Hindlimb muscle (tissue), 1 donor: ENCODE data around the gene CAB39. TPM values are rescaled to one million over a fixed set of nuclear protein-coding genes. Genes with fewer than 3 reads are reported as not detected.

Source experiments
- DNase-seq: peaks from one replicate; pipeline ENCODE4 v3.0.0-alpha.2; 2013
- polyA plus RNA-seq: library from polyadenylated mRNA; unstranded; fragments of 120-200 nt; gene quantifications from one replicate; pipeline ENCODE4 v1.2.1, GENCODE V29; 2013; ENCODE audit not compliant: insufficient read length

CAB39 gene
- polyA plus RNA-seq, 1 donor: 66.6 TPM

DNA sequence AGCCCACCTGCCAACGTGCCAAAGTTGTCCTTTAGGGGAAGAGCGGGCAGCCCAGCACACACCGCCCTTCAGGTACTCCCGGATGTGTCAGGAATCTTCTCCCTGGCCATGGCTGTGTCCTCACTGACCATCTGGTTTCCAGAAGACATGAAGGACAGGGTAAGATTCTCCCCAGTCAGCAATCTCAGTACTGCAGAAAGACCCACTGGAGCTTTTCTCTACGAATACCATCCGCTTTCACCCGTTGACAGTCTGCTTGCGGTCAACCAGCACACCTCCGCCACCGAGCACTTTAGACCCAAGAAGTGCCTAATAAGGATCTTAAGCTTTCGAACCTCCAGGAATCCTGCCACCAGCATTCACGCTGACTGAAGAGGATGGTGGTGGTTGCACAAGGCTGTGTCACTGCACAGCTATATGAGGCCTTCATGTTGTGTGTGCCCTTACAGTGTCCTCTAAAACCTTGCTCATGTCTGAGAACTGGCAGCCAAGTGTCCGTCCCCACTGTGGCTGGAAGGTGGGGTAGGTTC lies 109.4 kb downstream of the CAB39 start:
- DNase-seq: no peak

DNA sequence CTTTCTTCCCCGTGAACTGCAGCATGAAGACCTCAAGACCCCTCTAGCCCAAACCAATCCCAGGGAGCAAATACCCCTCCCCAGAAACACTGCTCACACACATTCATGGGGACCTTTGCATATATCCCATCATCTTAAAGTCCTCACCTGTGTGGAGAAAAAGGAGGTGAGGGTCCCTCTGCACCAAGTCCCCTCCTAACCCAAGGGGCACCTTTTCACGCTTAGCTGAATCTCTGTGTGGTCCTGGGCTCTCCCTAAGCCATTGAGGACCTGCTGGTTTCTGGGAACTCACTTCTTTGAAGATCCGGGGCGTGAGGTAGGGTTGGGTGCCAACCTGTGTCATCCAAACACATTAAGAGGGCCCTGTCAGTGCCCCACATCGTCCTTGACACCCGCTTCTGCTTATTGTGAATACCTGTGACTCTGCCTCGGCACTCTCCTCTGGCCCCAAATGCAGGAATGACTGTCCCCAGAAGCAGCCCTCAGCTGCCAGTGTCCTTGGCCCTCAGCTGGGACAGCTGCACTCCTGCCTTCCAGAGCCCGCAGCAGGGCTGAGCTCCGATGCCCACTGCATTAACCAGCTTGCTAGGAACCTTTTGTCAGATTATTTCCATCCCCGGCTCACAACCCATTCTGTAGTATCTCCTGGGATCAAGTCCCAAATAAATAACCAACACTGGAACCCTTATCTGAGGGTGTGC lies 110.8 kb downstream of the CAB39 start:
- DNase-seq: no peak

DNA sequence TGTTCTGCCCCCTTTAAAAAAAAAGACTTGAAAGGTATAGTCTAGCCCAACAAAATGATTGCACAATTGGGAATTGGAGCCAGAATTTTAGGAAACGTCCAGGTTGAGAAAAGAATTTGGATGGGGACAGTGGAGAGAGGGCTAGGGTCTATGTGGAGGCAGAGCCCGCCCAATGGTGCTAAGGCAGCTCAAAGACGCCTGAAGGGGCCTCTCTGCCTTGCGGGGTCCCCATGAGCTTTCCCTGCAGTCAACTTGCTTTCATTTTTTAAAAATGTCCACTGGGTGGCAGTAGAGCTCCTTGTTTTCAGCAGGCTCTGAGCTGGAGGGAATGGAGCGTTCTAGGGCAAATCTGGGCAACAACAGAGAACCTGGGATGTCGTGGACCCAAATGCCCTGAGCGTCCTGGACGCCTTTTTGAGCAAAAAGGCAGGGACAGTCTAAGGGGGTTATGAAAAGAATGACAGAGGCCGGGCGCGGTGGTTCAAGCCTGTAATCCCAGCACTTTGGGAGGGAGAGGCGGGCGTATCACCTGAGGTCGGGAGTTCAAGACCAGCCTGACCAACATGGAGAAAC lies 111.8 kb downstream of the CAB39 start:
- peak; percentile 81 for DNase-seq

DNA sequence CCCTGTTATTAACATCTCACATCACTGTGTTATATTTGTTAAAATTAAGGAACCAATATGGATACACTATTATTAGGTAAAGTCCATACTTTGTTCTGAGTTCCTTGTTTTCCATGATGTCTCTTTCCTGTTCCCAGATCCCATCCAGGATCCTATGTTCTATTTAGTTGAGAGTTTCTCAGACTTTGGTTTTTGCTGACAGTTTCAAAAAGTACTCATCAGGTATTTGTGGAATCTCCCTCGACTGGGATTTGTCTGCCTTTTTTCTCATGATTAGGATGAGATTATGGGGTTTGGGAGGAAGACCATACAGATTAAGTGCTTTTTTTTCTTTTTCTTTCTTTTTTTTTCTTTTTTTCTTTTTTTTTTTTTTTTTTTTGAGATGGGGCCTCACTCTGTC lies 112.7 kb downstream of the CAB39 start:
- DNase-seq: no peak

DNA sequence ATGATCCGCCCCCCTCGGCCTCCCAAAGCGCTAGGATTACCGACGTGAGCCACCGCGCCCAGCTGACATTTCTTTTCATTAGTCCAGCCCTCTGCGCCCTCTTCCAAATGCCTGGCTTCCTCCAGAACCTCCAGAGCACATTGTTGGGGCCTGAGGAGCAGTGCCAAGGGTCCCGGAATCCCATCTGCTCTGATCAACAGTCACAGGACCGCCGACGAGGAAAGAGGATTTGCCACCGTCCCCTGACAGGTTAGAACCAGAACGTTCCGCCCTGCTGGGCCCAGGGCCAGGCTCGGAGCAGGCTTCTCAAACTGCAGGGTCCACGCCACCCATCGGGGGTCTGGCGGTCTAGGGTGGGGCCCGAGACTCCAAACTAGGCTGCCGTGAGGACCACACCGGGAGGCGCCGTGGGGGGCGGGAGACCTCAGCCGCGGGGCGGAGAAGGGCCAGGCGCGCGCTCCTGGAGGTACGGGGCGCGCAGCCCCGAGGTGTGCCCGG lies 115.2 kb downstream of the CAB39 start:
- DNase-seq: no peak

DNA sequence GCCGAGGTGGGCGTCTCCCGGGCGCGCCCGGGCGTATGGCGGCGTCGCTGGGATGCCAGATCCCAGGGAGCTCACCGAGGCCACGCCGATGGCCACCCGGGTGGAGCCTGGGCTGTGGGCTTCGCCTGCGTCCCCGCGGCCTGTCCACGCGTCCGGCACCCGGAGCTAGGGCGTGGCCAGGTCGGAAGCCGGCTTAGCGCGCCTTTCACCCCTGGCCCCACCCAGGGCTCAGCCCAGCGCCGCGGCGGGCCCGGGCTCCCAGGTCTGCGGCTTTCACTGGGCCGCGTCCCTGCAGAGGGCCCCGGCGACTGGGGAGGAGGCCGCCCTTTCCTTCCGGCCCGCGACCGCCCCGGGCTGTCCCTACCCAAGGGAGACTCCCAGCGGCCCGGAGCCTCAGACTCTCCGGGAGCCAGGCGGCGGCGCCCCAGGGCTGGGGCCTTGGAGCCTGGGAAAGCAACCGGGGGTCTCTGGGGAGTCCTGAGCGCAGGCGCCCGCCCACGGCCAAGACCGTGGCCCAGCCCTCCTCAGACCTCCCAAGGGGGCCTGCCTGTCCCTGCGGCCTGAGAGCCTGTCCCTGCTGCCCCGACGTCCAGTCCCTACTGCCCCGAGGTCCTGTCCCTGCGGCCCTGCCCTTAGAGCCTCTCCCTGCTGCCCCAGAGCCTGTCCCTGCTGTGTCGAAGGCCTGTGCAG lies 115.8 kb downstream of the CAB39 start:
- DNase-seq: no peak

DNA sequence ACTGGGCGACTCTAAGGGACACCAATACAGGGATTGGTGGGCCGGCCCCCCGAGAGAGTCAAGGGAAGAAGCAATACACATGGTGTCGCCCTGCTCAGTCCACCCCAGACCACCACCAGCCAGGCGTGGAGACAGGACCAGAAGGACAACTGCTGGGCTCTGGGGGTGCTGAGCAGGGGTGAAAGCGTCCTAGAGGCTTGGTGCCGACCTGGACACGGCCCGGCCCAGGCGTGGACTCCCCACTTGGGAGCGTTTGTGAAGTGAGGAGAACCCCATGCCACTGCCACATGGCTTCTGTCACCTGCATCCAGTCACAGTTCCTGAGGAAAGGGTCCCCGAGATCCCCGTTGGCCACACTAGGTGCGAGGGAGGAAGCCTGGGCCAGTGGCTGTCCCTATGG lies 116.7 kb downstream of the CAB39 start:
- DNase-seq: no peak

DNA sequence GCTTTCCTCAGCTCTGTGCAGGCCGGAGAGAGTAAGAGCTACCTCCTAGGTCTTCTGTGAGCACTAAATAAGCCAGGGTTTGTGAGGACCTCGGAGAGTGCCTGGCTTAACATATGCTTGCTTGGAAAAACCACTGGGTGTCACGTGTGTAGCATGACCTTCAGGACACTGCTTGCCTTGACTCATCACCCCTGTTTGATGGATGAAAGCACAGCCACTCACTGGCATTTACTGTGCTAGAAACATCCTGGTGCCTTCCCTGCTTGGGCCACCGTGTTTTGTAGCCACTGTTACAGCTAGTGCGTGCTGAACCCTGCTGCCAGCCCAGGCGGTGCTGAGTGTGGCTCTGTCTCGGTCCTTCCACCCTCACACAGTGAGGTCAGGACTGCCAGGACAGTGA lies 117.3 kb downstream of the CAB39 start:
- DNase-seq: no peak

DNA sequence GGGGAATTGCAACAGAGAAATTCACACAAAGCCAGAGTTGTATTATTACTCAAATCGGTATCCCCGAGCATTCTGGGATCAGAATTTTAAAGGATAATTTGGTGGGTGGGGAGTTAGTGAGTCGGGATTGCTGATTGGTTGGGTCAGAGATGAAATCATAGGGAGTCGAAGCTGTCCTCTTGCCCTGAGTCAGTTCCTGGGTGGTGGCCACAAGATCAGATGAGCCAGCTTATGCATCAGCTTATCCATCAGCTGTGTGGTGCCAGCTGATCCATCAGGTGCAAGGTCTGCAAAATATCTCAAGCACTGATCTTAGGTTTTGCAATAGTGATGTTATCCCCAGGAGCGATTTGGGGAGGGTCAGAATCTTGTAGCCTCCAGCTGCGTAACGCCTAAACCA lies 117.8 kb downstream of the CAB39 start:
- DNase-seq: no peak

DNA sequence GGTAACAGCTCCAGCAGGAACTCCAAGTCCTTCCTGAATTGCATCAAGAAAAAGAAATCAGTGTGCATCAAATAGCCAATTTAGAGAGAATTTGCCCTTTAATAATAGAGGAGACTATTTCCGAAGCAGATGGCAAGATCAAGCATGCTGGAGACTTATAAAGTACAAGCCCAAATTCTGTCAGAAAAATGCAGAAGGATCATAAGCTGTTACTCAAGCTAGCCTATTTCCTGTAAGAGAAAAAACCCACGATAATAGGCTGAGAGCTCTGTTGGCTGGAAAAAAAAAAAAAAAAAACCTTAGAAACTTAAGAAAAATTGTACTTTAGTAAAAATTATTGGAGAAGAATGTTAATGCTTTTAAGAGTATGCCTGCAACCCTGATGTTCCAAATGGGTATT lies 127.7 kb downstream of the CAB39 start:
- no peak for DNase-seq

DNA sequence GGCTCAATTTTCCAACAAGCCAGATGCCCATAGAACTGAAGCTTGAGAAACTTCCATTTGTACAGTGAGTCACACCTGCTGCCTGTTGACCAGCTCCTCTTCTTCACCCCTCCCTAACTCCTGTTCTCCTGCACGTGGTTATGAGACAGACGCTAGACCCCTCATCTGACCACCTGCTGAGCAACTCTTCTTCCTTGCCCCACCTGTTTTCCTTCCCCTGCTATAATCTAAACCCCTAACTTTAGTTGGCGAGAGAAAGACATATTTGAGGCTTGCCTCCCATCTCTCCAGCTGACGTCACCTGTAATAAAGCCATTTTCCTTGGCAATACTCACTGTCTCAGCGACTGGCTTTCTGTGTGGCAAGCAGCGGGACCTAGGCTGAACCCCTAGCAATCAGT lies 129.8 kb downstream of the CAB39 start:
- DNase-seq: no peak

DNA sequence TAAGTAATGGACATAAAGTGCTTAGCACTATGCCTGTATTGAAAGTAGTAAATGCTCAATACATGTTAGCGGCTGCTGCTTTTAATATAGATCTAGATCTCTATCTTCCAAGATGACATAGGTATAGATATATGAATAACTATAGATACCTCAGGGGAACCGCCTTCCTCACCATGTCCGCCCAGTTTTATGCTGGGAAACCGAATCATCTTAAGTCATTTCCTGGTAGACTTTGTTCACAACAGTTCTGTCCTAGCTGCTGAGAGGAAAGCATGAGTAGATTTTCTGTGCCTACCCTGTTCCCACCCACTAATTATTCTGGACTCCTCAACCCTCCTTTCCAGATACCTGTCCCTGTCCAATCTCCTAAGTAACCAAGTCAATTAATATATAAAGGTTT lies 130.5 kb downstream of the CAB39 start:
- no peak for DNase-seq

DNA sequence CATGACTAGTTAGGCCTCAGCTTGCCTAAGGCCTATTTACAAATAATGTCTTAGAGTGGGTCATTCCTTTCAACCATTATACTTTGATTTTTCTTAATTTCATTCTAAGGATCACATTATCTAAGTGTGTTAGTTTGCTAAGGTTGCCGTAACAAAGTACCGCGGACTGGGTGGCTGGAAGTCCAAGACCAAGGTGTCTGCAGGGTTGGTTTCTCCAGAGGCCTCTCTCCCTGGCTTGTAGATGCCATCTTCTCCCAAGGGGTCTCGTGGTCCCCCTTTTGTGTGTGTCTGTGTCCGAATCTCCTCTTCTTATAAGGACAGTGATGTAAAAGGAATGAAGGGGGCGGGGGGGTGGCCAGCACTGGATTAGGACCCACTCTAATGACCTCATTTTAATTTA lies 133.7 kb downstream of the CAB39 start:
- no peak for DNase-seq

DNA sequence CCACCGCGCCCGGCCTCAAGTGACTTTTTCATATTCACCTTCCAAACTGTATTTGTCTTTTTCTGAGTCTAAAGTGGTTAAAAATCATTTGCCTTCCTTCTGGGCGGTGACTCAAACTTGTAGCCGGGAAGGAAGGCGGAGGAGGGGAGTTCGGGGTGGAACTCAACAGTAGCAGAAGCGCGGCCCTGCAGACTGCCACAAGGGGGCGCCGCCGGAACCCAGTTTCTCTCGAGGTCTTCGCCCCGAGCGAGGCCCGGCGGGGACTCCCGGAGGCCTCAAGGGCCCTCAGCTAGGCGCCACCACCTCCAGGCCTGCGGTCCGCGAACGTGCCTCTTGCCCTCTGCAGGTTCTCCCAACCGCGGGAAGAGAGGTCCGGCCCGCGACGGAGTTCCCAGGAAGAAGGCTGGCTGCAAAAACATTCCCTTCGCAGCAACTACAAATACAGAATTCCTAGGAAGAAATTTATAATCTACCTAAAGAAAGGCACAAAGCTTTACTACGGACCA lies 135.3 kb downstream of the CAB39 start:
- DNase-seq: peak; percentile 80

DNA sequence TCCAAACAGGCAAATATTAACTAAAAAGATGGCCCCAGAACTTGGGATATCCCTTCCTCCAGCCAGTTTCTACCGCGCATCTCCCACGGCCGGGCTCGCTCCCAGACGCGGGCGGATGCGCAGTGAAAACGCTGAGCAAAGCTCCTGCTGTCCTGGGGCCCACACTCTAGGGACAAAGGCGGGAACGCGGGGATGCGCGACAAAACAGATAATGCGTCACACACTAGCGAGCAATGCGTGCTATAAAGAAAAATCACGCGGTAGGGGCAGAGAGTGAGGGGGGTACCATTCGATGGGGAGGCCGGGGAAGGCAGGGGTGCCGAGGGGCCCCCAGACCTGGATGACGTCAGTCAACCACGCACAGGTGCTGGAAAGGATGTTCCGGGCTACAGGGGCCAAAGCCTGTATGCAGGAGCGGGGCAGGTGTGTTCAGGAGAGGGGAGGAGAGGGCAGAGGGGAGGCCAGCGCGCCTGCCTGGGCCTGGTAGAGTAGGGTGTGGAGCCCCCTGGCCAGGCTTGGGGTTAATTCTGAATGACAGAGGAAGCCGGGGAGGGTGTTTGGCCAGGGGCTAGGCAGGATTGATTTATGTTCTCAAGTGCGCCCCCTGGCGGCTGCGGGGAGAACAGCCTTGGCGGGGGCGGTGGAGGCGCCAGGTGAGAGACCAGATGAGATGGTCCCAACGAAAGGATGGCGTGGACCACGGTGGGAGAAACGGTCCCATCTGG lies 137.2 kb downstream of the CAB39 start:
- no peak for DNase-seq

DNA sequence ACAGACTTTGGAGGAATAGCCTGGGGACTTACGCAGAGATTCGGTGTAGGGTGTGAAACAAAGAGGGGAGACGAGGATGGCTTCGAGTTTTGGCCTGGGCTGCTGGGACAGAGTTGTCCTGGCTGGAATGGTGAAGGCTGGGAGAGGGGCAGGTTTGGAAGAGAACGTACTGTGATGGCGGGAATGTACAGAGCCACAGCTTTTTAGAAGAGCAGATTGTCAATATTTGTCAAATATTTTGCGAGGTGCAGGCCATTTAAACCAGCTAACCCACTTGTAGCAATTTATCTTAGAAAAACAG lies 137.7 kb downstream of the CAB39 start:
- no peak for DNase-seq

DNA sequence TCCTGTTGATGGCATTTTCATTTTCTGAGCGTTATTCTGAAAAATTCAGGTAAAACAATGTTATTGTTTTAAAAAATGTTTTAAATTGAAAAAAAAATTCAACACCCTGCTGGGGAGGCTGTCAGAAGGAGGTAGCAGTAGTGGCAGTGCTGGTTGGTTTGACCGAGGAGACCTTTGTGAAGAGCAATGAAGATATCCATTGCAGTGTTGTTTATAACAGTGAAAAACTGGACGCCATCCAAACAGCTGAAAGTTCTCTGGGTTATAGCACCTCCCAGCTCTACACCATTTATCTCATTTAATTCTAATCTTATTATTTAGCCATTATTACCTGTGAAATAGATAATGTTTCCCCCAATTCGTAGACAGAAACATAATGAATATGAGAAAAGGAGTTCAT lies 139.5 kb downstream of the CAB39 start:
- no peak for DNase-seq

DNA sequence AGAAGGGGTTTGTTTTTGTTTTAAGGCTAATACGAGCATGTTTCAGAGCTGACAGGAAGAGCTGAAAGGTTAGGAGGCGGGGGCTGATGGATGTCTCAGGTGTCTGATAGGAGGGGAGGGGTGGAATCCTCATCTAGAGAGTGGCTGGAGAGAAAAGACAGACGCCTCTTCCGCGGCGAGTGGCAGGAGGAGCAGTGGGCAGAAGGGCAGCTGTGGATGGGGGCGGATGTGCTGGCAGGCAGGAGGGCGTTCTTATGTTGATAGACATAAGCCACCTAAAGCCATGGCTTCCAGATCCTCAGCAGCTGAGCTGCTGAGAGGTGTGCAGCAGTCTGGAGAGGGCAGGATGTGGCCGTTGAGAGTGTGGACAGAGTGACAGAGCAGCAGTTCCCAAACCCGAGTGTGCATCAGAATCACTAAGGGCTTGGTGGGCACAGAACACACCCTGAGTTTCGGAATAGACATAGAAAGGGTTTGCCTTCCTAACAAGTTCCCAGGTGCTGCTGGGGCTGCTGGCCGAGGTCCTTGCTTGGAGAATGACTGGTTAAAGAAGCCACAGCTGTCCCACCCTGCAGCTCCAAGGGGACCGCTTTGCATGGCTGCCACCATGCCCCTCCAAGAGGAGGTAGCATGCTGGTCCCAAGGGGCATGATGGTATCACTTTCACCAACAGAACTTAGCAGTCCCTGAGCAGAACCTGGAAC lies 149.1 kb downstream of the CAB39 start:
- DNase-seq: no peak

DNA sequence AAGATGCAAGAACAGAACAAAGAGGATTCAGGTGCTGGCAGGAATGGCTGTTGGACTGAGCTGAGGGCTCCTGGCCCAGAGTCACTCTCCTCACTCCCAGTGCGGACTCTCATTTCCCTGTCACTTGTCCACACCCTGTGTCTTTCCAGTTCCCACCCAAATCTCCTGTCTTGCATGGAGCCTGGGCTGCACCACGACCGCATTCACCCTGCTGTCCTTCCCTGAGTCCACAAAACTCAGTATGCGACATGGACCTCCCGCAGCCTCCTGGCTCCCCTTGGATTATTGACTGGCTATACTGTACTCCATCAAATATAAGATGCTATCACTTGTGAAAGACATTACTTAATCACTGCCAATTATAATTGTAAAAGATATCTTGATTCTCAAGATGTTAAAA lies 149.7 kb downstream of the CAB39 start:
- no peak for DNase-seq

DNA sequence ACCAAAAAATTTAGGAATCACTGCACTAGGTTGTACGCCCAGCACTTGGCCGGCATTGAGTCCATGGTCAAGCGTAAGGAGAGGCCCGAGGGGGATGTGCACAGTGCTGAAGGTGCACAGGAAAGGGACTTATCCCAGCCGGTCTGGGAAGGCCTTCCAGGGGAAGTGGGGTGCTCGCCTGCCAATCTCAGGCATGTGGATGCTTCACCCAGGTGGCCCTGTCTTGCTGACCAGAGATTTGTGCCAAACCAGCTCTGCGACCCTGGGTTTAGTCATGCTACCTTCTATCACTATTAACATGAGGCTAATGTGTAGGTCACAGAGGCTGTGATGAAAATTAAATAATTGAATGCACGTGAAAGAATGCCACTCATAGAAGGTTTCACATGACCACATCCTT lies 150.4 kb downstream of the CAB39 start:
- no peak for DNase-seq

DNA sequence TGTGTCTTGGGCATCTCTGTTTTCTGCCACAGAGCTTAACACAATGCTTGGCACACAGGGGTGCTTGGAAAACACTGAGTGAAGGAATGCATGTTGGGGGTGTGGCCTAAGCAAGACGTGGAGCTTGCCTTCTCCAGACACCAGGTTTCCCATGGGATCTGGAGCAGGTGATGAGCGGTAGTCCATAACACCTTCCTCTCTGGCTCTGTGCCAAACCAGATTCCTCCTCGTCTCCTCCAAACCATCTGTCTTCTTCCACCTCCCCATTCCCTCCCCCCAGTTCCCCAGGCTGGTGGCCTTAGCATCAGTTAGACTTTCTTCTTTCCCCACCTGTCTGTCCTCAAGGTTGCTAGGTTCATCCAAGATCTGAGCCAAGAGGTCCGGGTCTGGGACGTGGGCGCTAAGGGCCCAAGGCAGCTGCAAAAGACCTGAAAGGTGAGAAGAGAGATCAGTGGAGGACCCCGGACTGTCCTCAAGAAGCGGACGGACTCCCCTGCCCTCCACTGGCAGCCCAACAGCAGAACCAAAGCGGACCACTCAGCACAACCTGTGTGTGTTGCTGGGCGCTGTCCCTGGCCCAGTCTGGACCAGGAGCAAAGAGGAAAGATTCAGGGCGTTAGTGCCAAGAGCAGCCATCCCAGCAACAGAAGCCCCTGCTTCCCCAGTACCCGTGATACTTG lies 150.9 kb downstream of the CAB39 start:
- DNase-seq: no peak

DNA sequence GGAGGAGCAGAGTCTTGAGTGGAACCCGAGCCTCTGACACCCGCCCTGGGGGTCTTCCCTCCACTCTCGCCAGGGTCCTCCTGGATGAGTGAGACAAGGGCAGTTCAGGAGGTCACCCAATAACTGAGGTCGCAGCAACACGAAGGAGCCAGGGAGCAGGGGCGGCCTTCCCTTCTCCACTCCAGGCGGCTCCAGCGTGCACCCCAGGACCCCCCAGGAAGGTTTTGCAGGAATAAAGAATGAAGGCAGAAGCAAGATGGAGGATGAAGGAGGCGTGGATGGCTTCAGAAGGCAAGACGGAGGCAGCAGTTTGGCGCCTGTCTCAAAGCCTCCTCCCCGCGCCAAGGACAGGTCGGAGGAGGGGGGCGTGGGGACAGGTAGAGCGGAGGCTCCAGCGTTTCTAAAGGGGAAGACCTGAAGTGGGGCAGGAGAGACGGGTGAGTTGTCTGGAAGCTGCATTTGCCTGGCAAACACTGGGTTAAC lies 151.5 kb downstream of the CAB39 start:
- DNase-seq: no peak
